Dendritic cell treated with granulocyte-macrophage colony-stimulating factor and Interleukin-4, amounts not matched to agents 40 ng/mL and 50 ng/mL, for 4 days (primary cell): ENCODE data around the gene CCER1.

Experiments used
- H3K27ac Mint-ChIP-seq: one replicate; pipeline ENCODE4 v1.8.0; 2022; ENCODE audit warnings: mild to moderate bottlenecking, mixed read lengths
- H3K27me3 Mint-ChIP-seq: one replicate; pipeline ENCODE4 v1.8.0; 2022; ENCODE audit warnings: mild to moderate bottlenecking, mixed read lengths
- H3K36me3 Mint-ChIP-seq: one replicate; pipeline ENCODE4 v1.8.0; 2022; ENCODE audit warnings: low read depth, mixed read lengths
- H3K4me1 Mint-ChIP-seq: one replicate; pipeline ENCODE4 v1.8.0; 2022; ENCODE audit warnings: low read depth, mixed read lengths
- H3K4me3 Mint-ChIP-seq: one replicate; pipeline ENCODE4 v1.8.0; 2022; ENCODE audit warnings: mild to moderate bottlenecking, moderate library complexity, mixed read lengths
- H3K9me3 Mint-ChIP-seq: one replicate; pipeline ENCODE4 v1.8.0; 2022; ENCODE audit warnings: mixed read lengths
- intact Hi-C: fragments of 100-400 bp; cut with micrococcal nuclease; formaldehyde crosslinking; loops from one replicate; pipeline ENCODE4 v1.15.0; 2022

The CCER1 gene

DNA sequence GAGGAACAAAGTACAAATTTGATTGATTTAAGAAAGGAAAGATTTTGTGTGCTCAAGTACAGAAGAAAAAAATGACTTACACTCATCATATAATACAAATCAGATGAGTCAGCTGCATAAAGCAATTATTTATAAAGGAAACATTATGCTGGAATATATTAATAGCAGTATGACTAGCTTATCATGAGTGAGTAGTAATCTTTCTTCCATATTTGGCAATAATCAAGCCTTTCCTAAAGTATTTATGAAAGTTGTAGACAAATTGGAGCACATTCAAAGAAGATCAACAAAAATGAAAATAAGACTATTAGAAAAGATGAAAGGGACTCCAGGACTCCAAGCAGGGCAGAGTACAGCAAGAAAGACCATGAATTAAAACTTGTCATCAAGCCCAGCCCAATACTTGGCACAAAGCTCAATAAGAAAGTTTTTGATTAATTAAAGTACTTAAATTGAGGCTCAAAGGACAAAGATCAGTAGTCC, 32.8 kb downstream of the CCER1 start:
- intact Hi-C loops: no loop called here
- Mint-ChIP-seq H3K4me3 (no peak overlapping the region), H3K36me3 (no peaks in the 10 kb centered on the region), H3K27me3 (no peaks in the 10 kb centered on the region), H3K27ac (no peak overlapping the region), H3K9me3 (no peaks in the 10 kb centered on the region), H3K4me1 (no peaks in the 10 kb centered on the region)

DNA sequence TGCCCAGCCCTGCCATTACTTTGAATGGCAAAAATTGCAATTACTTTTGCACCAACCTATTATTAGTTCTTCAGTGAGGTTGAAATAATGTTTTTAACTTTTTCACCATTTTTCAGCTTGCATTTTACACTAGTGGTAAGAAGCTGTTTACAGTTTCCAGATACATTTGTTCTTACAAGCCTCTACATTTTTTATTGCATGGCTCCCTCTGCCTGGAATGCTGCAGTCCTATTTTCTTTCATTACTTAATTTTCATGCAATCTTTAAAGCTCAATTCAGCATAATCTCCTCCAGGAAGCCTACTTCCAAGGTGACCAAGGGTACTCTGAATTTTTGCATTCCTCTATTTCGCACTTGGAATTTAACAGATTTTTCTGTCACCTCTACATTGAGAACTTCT, 33.4 kb downstream of the CCER1 start:
- intact Hi-C loops: no loop called here
- Mint-ChIP-seq H3K4me3 (no peak overlapping the region), H3K36me3 (no peaks in the 10 kb centered on the region), H3K4me1 (no peaks in the 10 kb centered on the region), H3K27me3 (no peaks in the 10 kb centered on the region), H3K27ac (no peak overlapping the region), H3K9me3 (no peaks in the 10 kb centered on the region)

DNA sequence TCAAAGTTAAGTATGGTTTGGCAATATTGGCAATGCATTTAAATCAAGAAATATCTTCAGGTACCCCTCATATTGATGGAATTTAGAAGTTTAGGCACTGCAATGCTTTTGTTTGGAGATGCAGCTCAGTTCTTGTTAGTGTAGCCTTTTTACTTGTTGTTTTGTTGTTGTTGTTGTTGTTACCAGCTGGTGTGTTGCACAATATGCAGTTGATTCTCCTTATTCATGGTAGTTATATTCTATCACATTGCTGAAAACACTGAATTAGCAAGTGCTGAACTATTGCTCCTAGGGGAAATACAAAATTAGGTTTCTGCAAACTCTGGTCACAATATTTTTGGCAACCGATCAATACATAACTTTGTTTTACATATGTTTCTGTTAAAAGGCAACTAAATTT, 34.8 kb downstream of the CCER1 start:
- no peaks in the 10 kb centered on the region for H3K4me1 Mint-ChIP-seq
- H3K27ac Mint-ChIP-seq: no peak overlapping the region
- intact Hi-C loops: no loop called here
- no peaks in the 10 kb centered on the region for H3K36me3 Mint-ChIP-seq
- H3K9me3 Mint-ChIP-seq: no peaks in the 10 kb centered on the region
- H3K4me3 Mint-ChIP-seq: no peak overlapping the region
- H3K27me3 Mint-ChIP-seq: no peaks in the 10 kb centered on the region

GRCh38 chr12:90917431-90917830, 37.5 kb downstream of the CCER1 start:
- Mint-ChIP-seq H3K27ac (no peak overlapping the region), H3K36me3 (no peaks in the 10 kb centered on the region), H3K4me3 (no peak overlapping the region), H3K4me1 (no peaks in the 10 kb centered on the region), H3K9me3 (no peaks in the 10 kb centered on the region), H3K27me3 (no peaks in the 10 kb centered on the region)
- intact Hi-C loops: no loop called here

DNA sequence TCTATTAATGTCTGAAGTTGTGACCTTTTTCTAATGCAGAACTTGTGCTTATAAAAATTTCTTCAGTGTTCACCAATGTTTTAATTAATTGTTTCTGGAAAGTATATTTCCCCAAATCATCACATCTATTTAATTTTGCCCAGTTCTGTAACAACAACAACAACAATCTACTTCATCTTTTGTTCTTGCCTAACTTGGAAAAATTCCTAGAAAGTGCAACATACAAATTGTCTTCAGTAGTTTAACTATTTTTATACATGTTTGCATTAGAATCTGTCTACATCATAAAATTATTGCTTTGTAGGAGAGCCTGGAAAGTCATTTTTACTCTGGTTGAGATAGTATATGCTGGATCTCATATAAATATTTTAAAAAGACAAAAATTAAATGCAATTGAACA, 38.5 kb downstream of the CCER1 start:
- H3K27ac Mint-ChIP-seq: no peak overlapping the region
- intact Hi-C loops: no loop called here
- H3K4me1 Mint-ChIP-seq: no peaks in the 10 kb centered on the region
- no peak overlapping the region for H3K4me3 Mint-ChIP-seq
- no peaks in the 10 kb centered on the region for H3K36me3 Mint-ChIP-seq
- H3K9me3 Mint-ChIP-seq: no peaks in the 10 kb centered on the region
- no peaks in the 10 kb centered on the region for H3K27me3 Mint-ChIP-seq

DNA sequence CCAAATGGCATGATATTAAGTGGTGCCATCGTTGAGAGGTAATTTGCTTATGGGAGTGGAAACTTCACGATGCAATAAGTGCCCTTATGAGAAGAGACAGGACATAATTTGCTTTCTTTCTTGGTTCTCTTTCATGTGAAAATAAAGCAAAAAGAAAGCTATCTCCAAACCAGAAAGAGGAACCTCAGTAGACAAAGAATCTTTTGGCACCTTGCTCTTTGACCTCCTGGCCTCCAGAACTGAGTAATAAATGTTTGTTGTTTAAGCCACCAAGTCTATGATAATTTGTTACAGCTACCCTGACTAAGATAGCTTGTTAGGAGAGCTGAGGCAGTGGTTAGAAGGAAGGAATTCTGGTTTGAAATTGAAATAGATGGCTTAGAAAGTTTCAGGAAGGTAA, 39.6 kb downstream of the CCER1 start:
- no peaks in the 10 kb centered on the region for H3K9me3 Mint-ChIP-seq
- no peak overlapping the region for H3K4me3 Mint-ChIP-seq
- no peaks in the 10 kb centered on the region for H3K36me3 Mint-ChIP-seq
- H3K4me1 Mint-ChIP-seq: no peaks in the 10 kb centered on the region
- no peaks in the 10 kb centered on the region for H3K27me3 Mint-ChIP-seq
- intact Hi-C loops: no loop called here
- H3K27ac Mint-ChIP-seq: no peak overlapping the region

DNA sequence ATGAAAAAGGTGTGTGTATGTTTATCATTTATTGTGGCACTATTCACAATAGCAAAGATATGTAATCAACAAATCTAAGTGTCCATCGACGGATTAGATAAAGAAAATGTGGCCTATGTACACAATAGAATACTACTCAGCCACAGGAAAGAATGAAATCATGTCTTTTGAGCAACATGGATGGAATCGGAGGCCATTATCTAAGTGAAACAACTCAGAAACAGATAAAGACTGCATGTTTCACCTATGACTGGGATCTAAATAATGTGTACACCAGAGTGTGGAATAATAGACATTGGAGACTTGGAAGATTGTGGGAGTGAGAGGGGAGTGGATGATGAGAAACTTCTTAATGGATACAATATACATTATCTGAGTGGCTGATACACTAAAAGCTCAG, 44.0 kb downstream of the CCER1 start:
- no peaks in the 10 kb centered on the region for H3K4me1 Mint-ChIP-seq
- intact Hi-C loops: no loop called here
- H3K27me3 Mint-ChIP-seq: no peaks in the 10 kb centered on the region
- H3K4me3 Mint-ChIP-seq: no peak overlapping the region
- H3K27ac Mint-ChIP-seq: no peak overlapping the region
- H3K9me3 Mint-ChIP-seq: no peaks in the 10 kb centered on the region
- H3K36me3 Mint-ChIP-seq: no peaks in the 10 kb centered on the region

DNA sequence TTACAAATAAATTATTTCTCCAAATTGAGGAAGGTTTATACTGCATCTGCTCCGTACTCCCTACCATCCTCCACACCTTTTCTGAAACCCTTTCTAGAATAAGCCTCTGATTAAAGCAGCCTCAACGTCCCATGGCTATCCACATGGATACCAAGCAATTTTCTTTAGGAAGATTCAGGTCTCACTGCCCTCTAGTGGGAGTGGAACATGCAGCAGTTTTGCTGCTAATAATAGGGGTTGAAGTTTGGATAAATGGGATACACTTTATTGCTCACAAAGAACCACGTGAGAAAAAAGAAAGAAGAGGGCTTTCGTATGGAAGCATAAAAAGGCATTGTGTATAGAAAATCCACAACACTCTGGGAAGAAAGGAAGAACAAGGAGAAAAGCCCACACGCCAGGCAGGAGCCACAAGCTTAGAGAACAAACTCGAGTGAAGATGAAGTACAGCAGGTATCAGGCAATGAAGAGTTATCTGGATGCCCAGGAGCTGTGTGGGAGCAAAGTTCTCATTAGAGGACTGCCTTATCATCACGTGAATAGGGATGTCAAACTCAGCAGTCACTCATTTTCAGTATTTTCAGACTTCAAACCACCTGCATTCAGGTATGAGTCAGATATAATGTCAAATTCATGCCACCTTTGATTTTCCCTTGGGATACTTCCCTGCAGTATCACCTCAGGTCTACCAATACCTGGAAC, 45.8 kb downstream of the CCER1 start:
- no peaks in the 10 kb centered on the region for H3K4me1 Mint-ChIP-seq
- no peaks in the 10 kb centered on the region for H3K36me3 Mint-ChIP-seq
- intact Hi-C loops: no loop called here
- H3K27me3 Mint-ChIP-seq: no peaks in the 10 kb centered on the region
- H3K9me3 Mint-ChIP-seq: no peaks in the 10 kb centered on the region
- no peak overlapping the region for H3K4me3 Mint-ChIP-seq
- no peak overlapping the region for H3K27ac Mint-ChIP-seq

GRCh38 chr12:90908465-90908864, 46.5 kb downstream of the CCER1 start:
- Mint-ChIP-seq H3K9me3 (no peaks in the 10 kb centered on the region), H3K27ac (no peak overlapping the region), H3K36me3 (no peaks in the 10 kb centered on the region), H3K4me1 (no peaks in the 10 kb centered on the region), H3K27me3 (no peaks in the 10 kb centered on the region), H3K4me3 (no peak overlapping the region)
- intact Hi-C loops: no loop called here

DNA sequence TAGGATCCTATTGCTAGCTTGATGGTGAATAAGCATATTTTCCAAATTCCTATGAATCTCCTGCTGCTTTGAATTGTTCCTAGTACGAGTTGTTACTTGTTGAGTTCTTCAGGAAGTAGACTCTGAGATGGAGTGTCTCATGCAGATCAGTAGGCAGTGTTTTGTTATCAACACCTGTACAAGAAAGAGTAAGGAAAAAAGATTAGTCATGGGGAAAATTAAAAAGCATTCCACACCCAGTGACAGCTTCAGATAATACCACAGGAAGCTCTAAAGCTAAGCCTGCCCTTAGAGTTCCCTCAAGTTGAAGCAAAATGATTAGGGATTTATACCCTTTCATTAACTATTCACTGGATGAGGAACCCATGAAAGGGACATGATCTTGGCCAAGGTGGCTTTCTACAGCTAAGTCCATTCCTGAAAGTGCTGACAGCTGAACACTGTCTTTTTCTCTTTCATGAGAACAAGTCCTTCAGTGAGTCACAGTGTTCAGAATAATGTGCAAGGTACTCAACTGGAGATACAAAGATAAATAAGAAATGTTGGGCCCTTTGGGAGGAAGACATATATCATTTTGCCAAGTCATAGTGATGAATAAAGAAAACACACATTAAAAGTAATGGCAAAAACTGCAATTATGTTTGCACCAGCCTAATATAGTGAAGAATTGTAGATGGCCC, 49.1 kb downstream of the CCER1 start:
- Mint-ChIP-seq H3K9me3 (no peaks in the 10 kb centered on the region), H3K27me3 (no peaks in the 10 kb centered on the region), H3K27ac (no peak overlapping the region), H3K36me3 (no peaks in the 10 kb centered on the region), H3K4me3 (no peak overlapping the region), H3K4me1 (no peaks in the 10 kb centered on the region)
- intact Hi-C loops: no loop called here

DNA sequence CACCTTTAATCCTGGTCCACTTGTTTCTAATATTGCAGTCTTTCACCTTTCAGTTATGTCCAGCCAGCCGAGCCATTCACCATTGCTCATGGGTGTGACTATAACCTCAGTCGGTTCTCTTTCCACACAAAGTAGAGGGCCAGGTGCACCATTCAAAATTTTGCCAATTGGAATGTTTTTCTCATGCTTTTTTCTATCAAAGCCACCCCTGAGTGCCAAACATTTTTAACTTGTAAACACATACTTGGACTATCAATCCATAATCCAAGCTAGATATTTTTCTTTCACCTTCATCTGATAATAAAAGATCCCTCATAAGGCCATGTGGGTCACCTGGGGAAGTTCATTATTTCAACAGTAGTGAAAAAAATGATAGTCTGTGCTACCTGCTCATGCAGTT, 52.4 kb downstream of the CCER1 start:
- H3K4me3 Mint-ChIP-seq: no peak overlapping the region
- H3K4me1 Mint-ChIP-seq: no peaks in the 10 kb centered on the region
- no peak overlapping the region for H3K27ac Mint-ChIP-seq
- H3K9me3 Mint-ChIP-seq: no peaks in the 10 kb centered on the region
- no peaks in the 10 kb centered on the region for H3K36me3 Mint-ChIP-seq
- intact Hi-C loops: no loop called here
- H3K27me3 Mint-ChIP-seq: no peaks in the 10 kb centered on the region
